SU-DHL-6 (cell line): Measurements from ENCODE around the gene CPNE2.

ENCODE experiments used
- EZH2phosphoT487 ChIP-seq: fragments of 200-600 bp; sonication (generic), shearing (Covaris generic); conservative IDR thresholded peaks from 2 replicates; pipeline ENCODE4 v1.6.1; 2018; ENCODE audit warnings: mild to moderate bottlenecking, antibody characterized with exemption, low read length, moderate library complexity, mixed read lengths
- TF ChIP-seq, protein P1 (sequence below): fragments of 200-600 bp; sonication (generic); IDR thresholded peaks from one replicate; pipeline ENCODE4 v1.5.1; 2017; ENCODE audit warnings: antibody characterized with exemption, mild to moderate bottlenecking, low read length, moderate library complexity; ENCODE audit not compliant: insufficient read depth, poor library complexity, severe bottlenecking

DNA sequence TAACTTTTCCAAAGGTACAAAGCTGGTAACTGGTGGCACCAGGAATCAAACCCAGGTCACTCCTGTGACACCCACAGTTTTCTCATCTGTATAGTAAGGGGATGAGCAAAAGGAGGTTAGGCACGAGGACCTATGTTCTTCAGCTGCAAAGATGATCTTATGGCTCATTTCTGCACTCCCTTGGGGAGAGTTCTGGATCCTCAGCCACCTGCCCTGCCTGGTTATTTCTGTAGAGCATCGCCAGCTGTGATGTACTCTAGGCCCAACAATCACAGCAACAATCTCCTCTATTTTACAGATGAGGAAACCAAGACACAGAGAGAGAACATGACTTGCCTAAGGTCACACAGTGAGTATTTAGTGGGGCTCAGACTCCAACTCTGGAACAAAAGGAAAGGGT is 5.4 kb upstream of the CPNE2 start:
- TF ChIP-seq, protein P1, sequence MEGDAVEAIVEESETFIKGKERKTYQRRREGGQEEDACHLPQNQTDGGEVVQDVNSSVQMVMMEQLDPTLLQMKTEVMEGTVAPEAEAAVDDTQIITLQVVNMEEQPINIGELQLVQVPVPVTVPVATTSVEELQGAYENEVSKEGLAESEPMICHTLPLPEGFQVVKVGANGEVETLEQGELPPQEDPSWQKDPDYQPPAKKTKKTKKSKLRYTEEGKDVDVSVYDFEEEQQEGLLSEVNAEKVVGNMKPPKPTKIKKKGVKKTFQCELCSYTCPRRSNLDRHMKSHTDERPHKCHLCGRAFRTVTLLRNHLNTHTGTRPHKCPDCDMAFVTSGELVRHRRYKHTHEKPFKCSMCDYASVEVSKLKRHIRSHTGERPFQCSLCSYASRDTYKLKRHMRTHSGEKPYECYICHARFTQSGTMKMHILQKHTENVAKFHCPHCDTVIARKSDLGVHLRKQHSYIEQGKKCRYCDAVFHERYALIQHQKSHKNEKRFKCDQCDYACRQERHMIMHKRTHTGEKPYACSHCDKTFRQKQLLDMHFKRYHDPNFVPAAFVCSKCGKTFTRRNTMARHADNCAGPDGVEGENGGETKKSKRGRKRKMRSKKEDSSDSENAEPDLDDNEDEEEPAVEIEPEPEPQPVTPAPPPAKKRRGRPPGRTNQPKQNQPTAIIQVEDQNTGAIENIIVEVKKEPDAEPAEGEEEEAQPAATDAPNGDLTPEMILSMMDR: no peak
- no peak for TF ChIP-seq EZH2phosphoT487
